ENCODE measurements around the gene NDUFA11.

The NDUFA11 gene

DNA sequence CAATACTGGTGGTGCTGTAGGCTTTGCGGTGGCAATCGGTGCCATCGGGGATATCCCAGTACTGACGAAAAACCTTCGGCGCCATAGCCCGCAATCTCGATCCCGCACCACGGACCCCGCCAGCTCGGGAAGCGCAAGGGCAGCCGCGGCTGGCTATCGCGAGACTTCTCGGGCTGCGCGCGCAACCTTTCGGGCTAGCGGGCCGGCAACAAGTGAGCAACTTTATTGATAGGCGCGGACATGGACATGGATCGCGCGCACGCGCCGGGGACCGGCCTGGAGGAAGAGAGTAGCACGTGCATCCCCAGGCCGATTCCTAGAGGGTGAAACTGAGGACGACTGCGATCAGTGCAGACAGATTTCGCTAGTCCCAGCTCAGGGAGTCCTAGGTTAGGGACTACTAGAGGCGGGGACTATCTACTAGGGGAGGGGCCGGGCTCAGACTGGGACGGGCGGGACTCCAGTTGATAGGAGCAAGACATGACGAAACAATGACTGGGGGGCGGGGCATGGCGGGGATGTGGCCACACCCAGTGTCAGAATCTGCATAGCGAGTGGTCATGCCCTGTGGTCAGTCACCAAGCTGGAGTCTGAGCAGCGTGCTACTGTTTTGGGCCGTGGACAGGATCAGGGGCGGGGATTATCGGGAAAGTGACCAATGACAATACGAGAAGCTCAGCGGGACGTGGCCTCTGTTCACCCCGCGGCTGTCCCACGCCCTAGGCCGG lies at the start of gene NDUFA11:
NDUFA11 (minus strand) TSS at position 167 of the 728 bp plus-strand sequence; CDS start at position 85, 82 bp downstream.
- Histone ChIP-seq H4K20me1 (ENCODE audit: control insufficient read depth, insufficient read depth, low read depth, low read length) (no peaks in the 10 kb centered on the region), H3K9me2 (replicated peaks; ENCODE audit: control insufficient read depth, low read length) (no peaks in the 10 kb centered on the region), H3K27me3 (ENCODE audit: control insufficient read depth, low read length) (no peaks in the 10 kb centered on the region), H3K36me3 (ENCODE audit: control insufficient read depth, low read length) (peaks cover 23% of the 10 kb centered on the region), H3K9me3 (ENCODE audit: control insufficient read depth, insufficient read depth, low read length) (no peaks in the 10 kb centered on the region), H3K4me2 (ENCODE audit: low read length) (peak within 1 kb of the TSS; percentile 87), H3K79me2 (ENCODE audit: control insufficient read depth, low read length) (peaks cover 43% of the 10 kb centered on the region), H3K4me1 (ENCODE audit: control insufficient read depth, low read length) (peaks cover 20% of the 10 kb centered on the region), H3F3A (ENCODE audit: control insufficient read depth, insufficient read depth) (no peaks in the 10 kb centered on the region), H3K4me3 (ENCODE audit: low read length) (peak within 1 kb of the TSS; percentile 99), H3K27ac (ENCODE audit: low read depth, low read length) (peak within 1 kb of the TSS; percentile 77)
- TF ChIP-seq, protein P1, sequence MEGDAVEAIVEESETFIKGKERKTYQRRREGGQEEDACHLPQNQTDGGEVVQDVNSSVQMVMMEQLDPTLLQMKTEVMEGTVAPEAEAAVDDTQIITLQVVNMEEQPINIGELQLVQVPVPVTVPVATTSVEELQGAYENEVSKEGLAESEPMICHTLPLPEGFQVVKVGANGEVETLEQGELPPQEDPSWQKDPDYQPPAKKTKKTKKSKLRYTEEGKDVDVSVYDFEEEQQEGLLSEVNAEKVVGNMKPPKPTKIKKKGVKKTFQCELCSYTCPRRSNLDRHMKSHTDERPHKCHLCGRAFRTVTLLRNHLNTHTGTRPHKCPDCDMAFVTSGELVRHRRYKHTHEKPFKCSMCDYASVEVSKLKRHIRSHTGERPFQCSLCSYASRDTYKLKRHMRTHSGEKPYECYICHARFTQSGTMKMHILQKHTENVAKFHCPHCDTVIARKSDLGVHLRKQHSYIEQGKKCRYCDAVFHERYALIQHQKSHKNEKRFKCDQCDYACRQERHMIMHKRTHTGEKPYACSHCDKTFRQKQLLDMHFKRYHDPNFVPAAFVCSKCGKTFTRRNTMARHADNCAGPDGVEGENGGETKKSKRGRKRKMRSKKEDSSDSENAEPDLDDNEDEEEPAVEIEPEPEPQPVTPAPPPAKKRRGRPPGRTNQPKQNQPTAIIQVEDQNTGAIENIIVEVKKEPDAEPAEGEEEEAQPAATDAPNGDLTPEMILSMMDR (IDR thresholded peaks at IDR 0.05; ENCODE audit: low read depth, low read length, poor library complexity, severe bottlenecking), result no peak
- TF ChIP-seq EZH2phosphoT487 (IDR thresholded peaks at IDR 0.05; ENCODE audit: borderline replicate concordance, low read length), result no peak

DNA sequence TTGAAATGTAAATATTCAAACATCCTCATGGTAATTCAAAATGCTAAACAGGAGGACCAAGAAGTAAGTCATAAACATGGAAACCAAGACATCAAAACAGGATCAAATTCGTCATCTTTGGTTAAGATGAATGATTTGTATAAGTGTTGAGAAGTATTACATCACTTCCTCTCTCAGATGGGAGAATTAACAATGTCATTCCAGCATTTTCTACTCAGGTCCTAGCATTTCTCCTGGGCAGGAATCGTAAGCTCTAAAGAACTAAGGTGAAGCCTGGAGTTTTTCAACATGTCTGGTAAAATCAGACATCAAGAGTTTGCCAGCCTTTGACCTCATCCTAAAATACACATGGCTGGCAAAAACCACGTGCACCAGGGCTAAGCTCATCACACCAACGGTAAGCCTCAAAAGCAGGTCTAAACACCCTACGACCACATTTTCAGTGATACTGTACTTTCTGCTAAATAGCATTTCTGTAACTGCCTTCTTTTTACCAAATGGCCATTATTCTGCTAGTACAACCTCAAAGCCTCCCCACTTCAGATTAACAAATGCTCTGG lies 49.5 kb upstream of the NDUFA11 start:
- TF ChIP-seq, protein P1 (IDR thresholded peaks at IDR 0.05; ENCODE audit: low read depth, low read length, poor library complexity, severe bottlenecking), result no peak
- TF ChIP-seq EZH2phosphoT487 (IDR thresholded peaks at IDR 0.05; ENCODE audit: borderline replicate concordance, low read length), result no peak
- Histone ChIP-seq H3K36me3 (ENCODE audit: control insufficient read depth, low read length) (peaks cover 54% of the 10 kb centered on the region), H3K27ac (ENCODE audit: low read depth, low read length) (peak overlapping the region; percentile 10; the same call in 1 of the 2 replicates), H3K4me2 (ENCODE audit: low read length) (0 out of 2 replicates have a peak overlapping the region, but pooled peaks have one; percentile 1), H3K4me3 (ENCODE audit: low read length) (no peak overlapping the region), H3K79me2 (ENCODE audit: control insufficient read depth, low read length) (peaks cover 100% of the 10 kb centered on the region), H3K27me3 (ENCODE audit: control insufficient read depth, low read length) (no peaks in the 10 kb centered on the region), H3K9me2 (replicated peaks; ENCODE audit: control insufficient read depth, low read length) (no peaks in the 10 kb centered on the region), H3F3A (ENCODE audit: control insufficient read depth, insufficient read depth) (no peaks in the 10 kb centered on the region), H3K4me1 (ENCODE audit: control insufficient read depth, low read length) (peaks cover 57% of the 10 kb centered on the region), H4K20me1 (ENCODE audit: control insufficient read depth, insufficient read depth, low read depth, low read length) (peaks cover 35% of the 10 kb centered on the region), H3K9me3 (ENCODE audit: control insufficient read depth, insufficient read depth, low read length) (no peaks in the 10 kb centered on the region)

GRCh38 chr19:5952193-5953029 lies 48.8 kb upstream of the NDUFA11 start:
- Histone ChIP-seq H3K9me3 (ENCODE audit: control insufficient read depth, insufficient read depth, low read length) (no peaks in the 10 kb centered on the region), H3K27ac (ENCODE audit: low read depth, low read length) (peak overlapping the region; percentile 10; the same call in 1 of the 2 replicates), H3K9me2 (replicated peaks; ENCODE audit: control insufficient read depth, low read length) (no peaks in the 10 kb centered on the region), H3K4me2 (ENCODE audit: low read length) (0 out of 2 replicates have a peak overlapping the region, but pooled peaks have one; percentile 1), H3K79me2 (ENCODE audit: control insufficient read depth, low read length) (peaks cover 100% of the 10 kb centered on the region), H3K4me3 (ENCODE audit: low read length) (no peak overlapping the region), H4K20me1 (ENCODE audit: control insufficient read depth, insufficient read depth, low read depth, low read length) (peaks cover 33% of the 10 kb centered on the region), H3K4me1 (ENCODE audit: control insufficient read depth, low read length) (peaks cover 57% of the 10 kb centered on the region), H3K36me3 (ENCODE audit: control insufficient read depth, low read length) (peaks cover 49% of the 10 kb centered on the region), H3F3A (ENCODE audit: control insufficient read depth, insufficient read depth) (no peaks in the 10 kb centered on the region), H3K27me3 (ENCODE audit: control insufficient read depth, low read length) (no peaks in the 10 kb centered on the region)
- TF ChIP-seq EZH2phosphoT487 (IDR thresholded peaks at IDR 0.05; ENCODE audit: borderline replicate concordance, low read length), result no peak
- TF ChIP-seq, protein P1 (IDR thresholded peaks at IDR 0.05; ENCODE audit: low read depth, low read length, poor library complexity, severe bottlenecking), result no peak

Data from DOHH2 (cell line).